Measurements from ENCODE around the gene NEUROG1. TPM values are rescaled to one million over a fixed set of nuclear protein-coding genes. Genes with fewer than 3 reads are reported as not detected.

Gene NEUROG1
- polyA plus RNA-seq, 3 donors: not detected

- Histone ChIP-seq H3K27ac (ENCODE audit: low read depth in 1 of 2, low read length in 2 of 2) (no peak overlapping the region), H3K9ac (ENCODE audit: insufficient read depth, low read length, poor library complexity, severe bottlenecking) (no peak overlapping the region), H3K4me1 (ENCODE audit: control insufficient read depth in 1 of 2, insufficient read depth in 2 of 2, low read length in 2 of 2) (peaks cover 18 to 24% of the 10 kb centered on the region in 2 donors), H3K9me3 (replicated peaks in 1 of 2; ENCODE audit: control insufficient read depth in 1 of 2, insufficient read depth in 1 of 2, low read length in 2 of 2) (peaks cover 0 to 43% of the 10 kb centered on the region in 2 donors), H3K27me3 (ENCODE audit: control insufficient read depth in 2 of 2, insufficient read depth in 2 of 2, low read length in 2 of 2) (peaks cover 89 to 98% of the 10 kb centered on the region in 2 donors), H2AFZ (ENCODE audit: insufficient read depth, low read depth, low read length, poor library complexity, severe bottlenecking) (no peak overlapping the region), H3K4me3 (replicated peaks in 1 of 3; ENCODE audit: low read depth in 2 of 3, low read length in 3 of 3) (no peak overlapping the region), H3K79me2 (ENCODE audit: insufficient read depth, low read length) (no peaks in the 10 kb centered on the region), H4K20me1 (ENCODE audit: insufficient read depth, low read length) (no peaks in the 10 kb centered on the region), H3K4me2 (replicated peaks; ENCODE audit: extremely low read depth, low read length, poor library complexity, severe bottlenecking) (no peak overlapping the region), H3K36me3 (replicated peaks in 1 of 2; ENCODE audit: control insufficient read depth in 1 of 2, insufficient read depth in 2 of 2, low read length in 2 of 2) (no peaks in the 10 kb centered on the region)
- DNase-seq: no peak
- Mint-ChIP-seq H3K27me3 (ENCODE audit: low read depth in 3 of 3) (peaks cover 95 to 99% (median 96%) of the 10 kb centered on the region in 3 donors), H3K4me1 (peaks cover 28% of the 10 kb centered on the region), H3K36me3 (peaks cover 0 to 8% of the 10 kb centered on the region in 2 donors), H3K9me3 (peaks cover 0 to 30% (median 15%) of the 10 kb centered on the region in 7 donors), H3K27ac (no peak overlapping the region), H3K4me3 (peak overlapping the region in 1 of 2 donors; percentile 32)
- TF ChIP-seq CTCF (IDR thresholded peaks at IDR 0.05): no peak
- intact Hi-C loops (cut with micrococcal nuclease): loop anchor here in 1 of 2 donors (10.0 kb wide), 1 partner anchor 175 kb away; no protein-coding TSS in a partner anchor
- WGBS (ENCODE audit: insufficient coverage): 80% methylated on average over 3 of the region's 4 CpGs
Observed at GRCh38 chr5:135539430-135540005, 3.8 kb upstream of the NEUROG1 start.

GRCh38 chr5:135538261-135538660 lies 2.5 kb upstream of the NEUROG1 start:
- whole genome bisulfite sequencing (ENCODE audit: insufficient coverage): 75% methylated on average over 1 of the region's 5 CpGs
- Histone ChIP-seq H4K20me1 (ENCODE audit: insufficient read depth, low read length) (no peaks in the 10 kb centered on the region), H3K27me3 (ENCODE audit: control insufficient read depth in 2 of 2, insufficient read depth in 2 of 2, low read length in 2 of 2) (peaks cover 92 to 99% of the 10 kb centered on the region in 2 donors), H3K79me2 (ENCODE audit: insufficient read depth, low read length) (no peaks in the 10 kb centered on the region), H3K4me2 (replicated peaks; ENCODE audit: extremely low read depth, low read length, poor library complexity, severe bottlenecking) (no peak overlapping the region), H3K4me1 (ENCODE audit: control insufficient read depth in 1 of 2, insufficient read depth in 2 of 2, low read length in 2 of 2) (peaks cover 8 to 11% of the 10 kb centered on the region in 2 donors), H3K36me3 (replicated peaks in 1 of 2; ENCODE audit: control insufficient read depth in 1 of 2, insufficient read depth in 2 of 2, low read length in 2 of 2) (no peaks in the 10 kb centered on the region), H3K27ac (ENCODE audit: low read depth in 1 of 2, low read length in 2 of 2) (no peak overlapping the region), H3K9me3 (replicated peaks in 1 of 2; ENCODE audit: control insufficient read depth in 1 of 2, insufficient read depth in 1 of 2, low read length in 2 of 2) (peaks cover 0 to 42% of the 10 kb centered on the region in 2 donors), H3K4me3 (replicated peaks in 1 of 3; ENCODE audit: low read depth in 2 of 3, low read length in 3 of 3) (no peak overlapping the region), H3K9ac (ENCODE audit: insufficient read depth, low read length, poor library complexity, severe bottlenecking) (no peak overlapping the region), H2AFZ (ENCODE audit: insufficient read depth, low read depth, low read length, poor library complexity, severe bottlenecking) (no peak overlapping the region)
- DNase-seq: no peak
- Mint-ChIP-seq H3K27ac (no peak overlapping the region), H3K27me3 (ENCODE audit: low read depth in 3 of 3) (peaks cover 97 to 99% (median 97%) of the 10 kb centered on the region in 3 donors), H3K36me3 (peaks cover 0 to 4% of the 10 kb centered on the region in 2 donors), H3K9me3 (peaks cover 0 to 22% (median 11%) of the 10 kb centered on the region in 7 donors), H3K4me1 (peaks cover 21% of the 10 kb centered on the region), H3K4me3 (peak overlapping the region in 1 of 2 donors; percentile 40)
- no peak for TF ChIP-seq CTCF (IDR thresholded peaks at IDR 0.05)
- intact Hi-C loops (cut with micrococcal nuclease): no loop called here
